Esophagus muscularis mucosa (tissue), 4 donors: Measurements from ENCODE around the gene CDKL2. TPM values are rescaled to one million over a fixed set of nuclear protein-coding genes. Genes with fewer than 3 reads are reported as not detected.

Experiments used
- DNase-seq: peaks from one replicate; pipeline ENCODE4 v3.0.0-alpha.2; 2017; ENCODE audit errors: extremely low spot score
- H3K27ac ChIP-seq, 4 donors: fragments of 200-600 bp; sonication (generic); replicated peaks in 1 of 4; 1 replicate in 3 of 4; 2 replicates in 1 of 4; pipeline ENCODE4 v1.5.1; 2016 to 2019; ENCODE audit warnings: mild to moderate bottlenecking in 1 of 4
- H3K27me3 ChIP-seq, 4 donors: fragments of 200-600 bp; sonication (generic); one replicate each; pipeline versions ENCODE4 v1.5.1 to v1.6.0; 2016 to 2019
- H3K36me3 ChIP-seq, 4 donors: fragments of 200-600 bp; sonication (generic); one replicate each; pipeline ENCODE4 v1.5.1; 2016 to 2019
- H3K4me1 ChIP-seq, 4 donors: fragments of 200-600 bp; sonication (generic); one replicate each; pipeline ENCODE4 v1.5.1; 2016 to 2019
- H3K4me3 ChIP-seq, 4 donors: fragments of 200-600 bp; sonication (generic); 1 replicate in 2 of 4; 2 replicates in 2 of 4; pipeline ENCODE4 v1.5.1; 2016 to 2019; ENCODE audit warnings: mild to moderate bottlenecking in 4 of 4, moderate library complexity in 1 of 4
- H3K9me3 ChIP-seq, 4 donors: fragments of 200-600 bp; sonication (generic); 1 replicate in 3 of 4; 2 replicates in 1 of 4; pipeline ENCODE4 v1.5.1; 2016 to 2019
- EP300 ChIP-seq: sonication (generic); formaldehyde crosslinking; IDR thresholded peaks from one replicate; pipeline ENCODE4 v1.6.1; 2017; ENCODE audit warnings: antibody characterized with exemption
- POLR2A ChIP-seq: fragments of 450-650 bp; IDR thresholded peaks from one replicate; pipeline ENCODE4 v1.6.1; 2017; ENCODE audit warnings: antibody characterized with exemption, moderate library complexity, mild to moderate bottlenecking, low read depth
- POLR2AphosphoS5 ChIP-seq, 2 donors: sonication (generic); formaldehyde crosslinking; IDR thresholded peaks; one replicate each; pipeline ENCODE4 v1.6.1; 2017; ENCODE audit warnings: antibody characterized with exemption in 2 of 2
- WGBS: methylation state at CpG from one replicate; pipeline ENCODE4 v1.1.5; 2018; 5-methylcytosine and 5-hydroxymethylcytosine counted together
- intact Hi-C: fragments of 100-400 bp; cut with DNase I; formaldehyde crosslinking; loops from one replicate; pipeline ENCODE4 v1.15.1; 2023
- total RNA-seq, 4 donors: library from RNA; depleted of rRNA; stranded (reverse); fragments of >200 nt; gene quantifications; one replicate each; pipeline versions ENCODE4 v1.1.0 to v1.2.1, GENCODE V29; 2016
- TF ChIP-seq, protein P1 (sequence below), 3 experiments: fragments of 200-600 bp in 2 of 3; fragments of 450-650 bp in 1 of 3; sonication (generic) in 2 of 3; IDR thresholded peaks; one replicate each; pipeline ENCODE4 v1.5.1; 2017 to 2019; ENCODE audit warnings: antibody characterized with exemption in 3 of 3, mild to moderate bottlenecking in 2 of 3, moderate library complexity in 1 of 3

Gene CDKL2
- total RNA-seq, 4 donors from 2014 or later: 2.9 to 6.2 (median 3.1) TPM

DNA sequence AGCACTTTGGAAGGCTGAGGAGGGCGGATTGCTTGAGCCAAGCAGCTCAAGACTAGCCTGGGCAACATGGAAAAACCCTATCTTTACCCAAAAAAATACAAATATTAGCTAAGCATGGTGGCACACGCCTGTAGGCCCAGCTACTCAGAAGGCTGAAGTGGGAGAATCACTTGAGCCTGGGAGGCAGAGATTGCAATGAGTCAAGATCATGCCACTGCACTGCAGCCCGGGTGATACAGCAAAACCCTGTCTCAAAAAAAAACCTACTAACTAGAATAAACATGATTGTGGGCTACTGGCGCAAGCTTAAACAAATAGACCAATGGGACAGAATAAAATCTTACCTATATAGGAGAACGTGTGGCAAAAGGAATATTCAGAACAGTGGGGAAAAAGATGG is 7.3 kb downstream of the CDKL2 start:
- intact Hi-C loops: no loop called here
- H3K4me1 ChIP-seq: no peaks in the 10 kb centered on the region
- no peak overlapping the region for H3K27ac ChIP-seq
- H3K27me3 ChIP-seq: no peaks in the 10 kb centered on the region
- H3K36me3 ChIP-seq: peaks cover 0 to 4% (median 0%) of the 10 kb centered on the region in 4 donors
- TF ChIP-seq EP300 (no peak), POLR2AphosphoS5 (IDR thresholded peaks at IDR 0.05) (no peak), POLR2A (no peak)
- TF ChIP-seq, protein P1, sequence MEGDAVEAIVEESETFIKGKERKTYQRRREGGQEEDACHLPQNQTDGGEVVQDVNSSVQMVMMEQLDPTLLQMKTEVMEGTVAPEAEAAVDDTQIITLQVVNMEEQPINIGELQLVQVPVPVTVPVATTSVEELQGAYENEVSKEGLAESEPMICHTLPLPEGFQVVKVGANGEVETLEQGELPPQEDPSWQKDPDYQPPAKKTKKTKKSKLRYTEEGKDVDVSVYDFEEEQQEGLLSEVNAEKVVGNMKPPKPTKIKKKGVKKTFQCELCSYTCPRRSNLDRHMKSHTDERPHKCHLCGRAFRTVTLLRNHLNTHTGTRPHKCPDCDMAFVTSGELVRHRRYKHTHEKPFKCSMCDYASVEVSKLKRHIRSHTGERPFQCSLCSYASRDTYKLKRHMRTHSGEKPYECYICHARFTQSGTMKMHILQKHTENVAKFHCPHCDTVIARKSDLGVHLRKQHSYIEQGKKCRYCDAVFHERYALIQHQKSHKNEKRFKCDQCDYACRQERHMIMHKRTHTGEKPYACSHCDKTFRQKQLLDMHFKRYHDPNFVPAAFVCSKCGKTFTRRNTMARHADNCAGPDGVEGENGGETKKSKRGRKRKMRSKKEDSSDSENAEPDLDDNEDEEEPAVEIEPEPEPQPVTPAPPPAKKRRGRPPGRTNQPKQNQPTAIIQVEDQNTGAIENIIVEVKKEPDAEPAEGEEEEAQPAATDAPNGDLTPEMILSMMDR (IDR thresholded peaks at IDR 0.05): no peak
- WGBS: 95% methylated on average over 5 of the region's 5 CpGs
- no peaks in the 10 kb centered on the region for H3K9me3 ChIP-seq
- DNase-seq: no peak
- H3K4me3 ChIP-seq: no peak overlapping the region

DNA sequence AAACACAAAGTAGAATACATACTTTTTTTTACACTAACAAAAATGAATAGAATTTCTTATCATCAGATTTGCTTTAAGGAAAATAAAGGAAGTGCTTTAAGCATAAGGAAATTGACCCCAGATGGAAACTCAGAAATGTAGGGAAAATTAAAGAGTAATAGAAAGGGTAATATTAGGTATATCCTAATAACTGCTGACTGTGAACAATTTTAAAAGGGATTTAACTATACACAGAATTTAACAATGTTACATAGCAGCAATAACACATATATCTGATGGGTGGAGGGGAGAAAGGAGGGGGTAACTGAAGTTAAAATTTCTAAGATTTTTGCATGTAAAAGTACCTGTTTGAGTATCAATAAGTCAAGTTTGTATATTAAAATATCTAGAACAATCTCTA is 8.6 kb downstream of the CDKL2 start:
- no peak for TF ChIP-seq POLR2A
- no peak for TF ChIP-seq POLR2AphosphoS5 (IDR thresholded peaks at IDR 0.05)
- no peak for TF ChIP-seq EP300
- TF ChIP-seq, protein P1 (IDR thresholded peaks at IDR 0.05): no peak
- no peak for DNase-seq
- Histone ChIP-seq H3K36me3 (peaks cover 0 to 4% (median 0%) of the 10 kb centered on the region in 4 donors), H3K4me1 (no peaks in the 10 kb centered on the region), H3K9me3 (no peaks in the 10 kb centered on the region), H3K27ac (no peak overlapping the region), H3K4me3 (no peak overlapping the region), H3K27me3 (no peaks in the 10 kb centered on the region)
- intact Hi-C loops: no loop called here

DNA sequence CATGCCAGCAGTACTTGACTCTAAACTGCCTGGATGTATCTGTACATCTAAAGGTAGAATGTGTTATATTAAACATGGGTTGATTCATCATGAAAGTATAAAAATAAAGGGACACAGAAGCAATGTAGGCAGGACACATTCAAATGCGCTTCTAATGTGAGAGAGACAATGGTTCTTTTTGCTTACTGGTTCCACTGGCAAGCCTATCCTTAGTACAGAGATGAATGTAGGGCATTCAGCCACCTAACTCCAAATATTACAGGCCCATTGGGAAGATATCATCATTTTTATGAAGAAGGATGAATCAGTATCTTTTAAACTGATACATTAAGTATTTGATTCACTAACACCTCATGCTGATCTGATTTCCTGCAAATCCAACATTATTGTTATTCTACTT is 18.0 kb downstream of the CDKL2 start:
- 90% methylated on average over 1 of the region's 1 CpG for WGBS
- Histone ChIP-seq H3K4me1 (no peaks in the 10 kb centered on the region), H3K36me3 (no peaks in the 10 kb centered on the region), H3K9me3 (no peaks in the 10 kb centered on the region), H3K27ac (no peak overlapping the region), H3K4me3 (no peak overlapping the region), H3K27me3 (no peaks in the 10 kb centered on the region)
- intact Hi-C loops: no loop called here
- no peak for DNase-seq
- TF ChIP-seq, protein P1 (IDR thresholded peaks at IDR 0.05): no peak
- TF ChIP-seq POLR2AphosphoS5 (IDR thresholded peaks at IDR 0.05) (no peak), POLR2A (no peak), EP300 (no peak)

DNA sequence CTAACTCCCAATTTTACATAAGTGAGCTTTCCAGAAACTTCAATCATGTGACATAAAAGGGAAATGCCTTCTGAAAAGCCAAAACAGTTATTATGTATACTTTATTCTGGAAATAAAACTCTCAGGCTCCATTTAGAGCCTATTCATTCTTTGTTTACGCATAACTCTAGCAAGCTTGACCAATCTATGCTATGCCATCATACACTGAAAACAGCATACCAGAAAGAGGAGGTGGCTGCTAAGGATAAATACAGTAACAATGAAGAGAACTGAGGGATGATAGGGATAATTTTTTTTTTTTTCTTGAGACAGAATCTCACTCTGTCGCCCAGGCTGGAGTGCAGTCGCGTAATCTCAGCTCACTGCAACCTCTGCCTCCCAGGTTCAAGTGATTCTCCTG is 24.4 kb downstream of the CDKL2 start:
- Histone ChIP-seq H3K27me3 (no peaks in the 10 kb centered on the region), H3K9me3 (no peaks in the 10 kb centered on the region), H3K4me3 (no peak overlapping the region), H3K27ac (no peak overlapping the region), H3K36me3 (peaks cover 0 to 4% (median 0%) of the 10 kb centered on the region in 4 donors), H3K4me1 (no peaks in the 10 kb centered on the region)
- intact Hi-C loops: no loop called here
- no peak for DNase-seq
- TF ChIP-seq EP300 (no peak), POLR2AphosphoS5 (IDR thresholded peaks at IDR 0.05) (no peak), POLR2A (no peak)
- TF ChIP-seq, protein P1 (IDR thresholded peaks at IDR 0.05): no peak
- 93% methylated on average over 4 of the region's 4 CpGs for WGBS

DNA sequence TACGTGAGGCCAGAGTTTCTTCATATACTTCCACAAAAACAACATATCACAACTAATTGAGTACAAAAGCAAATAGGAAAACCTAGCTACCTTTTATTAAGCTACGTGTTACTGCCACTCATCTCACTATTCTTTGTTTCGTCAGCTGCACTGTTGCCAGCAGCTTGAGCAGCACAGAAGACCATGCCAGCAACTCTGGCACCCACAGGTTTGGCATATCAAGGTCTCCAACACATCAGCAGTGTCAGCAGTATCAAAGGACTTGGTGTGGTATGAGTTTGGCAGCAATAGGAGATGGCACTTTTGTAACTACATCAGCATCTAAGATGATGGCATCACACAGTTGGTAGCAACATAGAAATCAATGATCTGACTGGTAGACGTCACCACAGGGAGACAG is 30.7 kb downstream of the CDKL2 start:
- TF ChIP-seq, protein P1 (IDR thresholded peaks at IDR 0.05): no peak
- no peak for TF ChIP-seq POLR2AphosphoS5 (IDR thresholded peaks at IDR 0.05)
- no peak for TF ChIP-seq EP300
- TF ChIP-seq POLR2A: no peak
- Histone ChIP-seq H3K4me1 (no peaks in the 10 kb centered on the region), H3K4me3 (no peak overlapping the region), H3K27me3 (no peaks in the 10 kb centered on the region), H3K36me3 (peaks cover 0 to 24% (median 0%) of the 10 kb centered on the region in 4 donors), H3K27ac (no peak overlapping the region), H3K9me3 (no peaks in the 10 kb centered on the region)
- intact Hi-C loops: no loop called here
- WGBS: 92% methylated on average over 4 of the region's 4 CpGs
- no peak for DNase-seq
